Stimulated activated CD8-positive, alpha-beta memory T cell treated with anti-CD3 and anti-CD28 coated beads, Interleukin-7, amount 100 ng/mL, for 24 hours (primary cell): ENCODE results near the gene SESN3.
"Not testable (repeated sequence)": the region's sequence is repeated elsewhere in the genome, so short reads cannot be mapped to it uniquely, and the experiment has no call there.

ENCODE experiments used
- DNase-seq: peaks from one replicate; pipeline ENCODE4 v3.0.0-alpha.2; 2020; ENCODE audit warnings: low read depth

Gene SESN3

DNA sequence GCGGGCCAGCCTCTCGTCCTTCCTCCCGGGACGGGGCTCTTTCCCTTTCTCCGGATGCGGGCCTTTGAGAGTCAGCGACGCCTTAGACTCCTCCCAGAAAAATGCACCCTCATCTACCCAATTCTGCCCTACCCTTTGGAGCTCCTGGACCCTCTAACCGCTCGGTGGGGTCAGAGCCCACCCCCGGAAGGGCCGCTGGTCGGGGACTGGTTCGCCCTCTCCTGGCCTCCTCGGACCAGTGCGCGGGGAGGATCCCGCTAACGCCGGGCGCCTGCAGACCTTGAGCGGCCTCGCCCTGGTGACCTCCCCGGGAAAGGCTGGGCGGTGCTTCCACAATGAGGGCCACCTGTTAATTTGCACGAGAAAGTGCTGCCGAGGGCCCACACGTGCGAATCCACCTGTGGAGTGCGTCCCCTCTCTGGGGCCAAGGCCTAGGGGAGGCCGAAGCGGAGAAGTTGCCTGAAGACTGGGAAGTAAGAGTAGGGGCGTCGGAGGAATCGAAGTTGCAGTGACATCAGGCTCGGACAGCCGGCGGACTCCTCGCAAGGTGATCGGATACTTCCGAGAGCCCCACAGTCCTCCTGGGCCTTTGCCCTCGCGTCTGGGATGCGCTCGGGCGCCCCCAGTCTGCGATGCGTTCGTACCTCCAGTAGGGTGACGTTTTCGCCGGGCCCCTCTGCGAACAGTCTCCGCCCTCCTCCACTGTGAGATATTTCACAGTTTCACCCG lies 79.9 kb downstream of the SESN3 start:
- DNase-seq, result peak; percentile 65

DNA sequence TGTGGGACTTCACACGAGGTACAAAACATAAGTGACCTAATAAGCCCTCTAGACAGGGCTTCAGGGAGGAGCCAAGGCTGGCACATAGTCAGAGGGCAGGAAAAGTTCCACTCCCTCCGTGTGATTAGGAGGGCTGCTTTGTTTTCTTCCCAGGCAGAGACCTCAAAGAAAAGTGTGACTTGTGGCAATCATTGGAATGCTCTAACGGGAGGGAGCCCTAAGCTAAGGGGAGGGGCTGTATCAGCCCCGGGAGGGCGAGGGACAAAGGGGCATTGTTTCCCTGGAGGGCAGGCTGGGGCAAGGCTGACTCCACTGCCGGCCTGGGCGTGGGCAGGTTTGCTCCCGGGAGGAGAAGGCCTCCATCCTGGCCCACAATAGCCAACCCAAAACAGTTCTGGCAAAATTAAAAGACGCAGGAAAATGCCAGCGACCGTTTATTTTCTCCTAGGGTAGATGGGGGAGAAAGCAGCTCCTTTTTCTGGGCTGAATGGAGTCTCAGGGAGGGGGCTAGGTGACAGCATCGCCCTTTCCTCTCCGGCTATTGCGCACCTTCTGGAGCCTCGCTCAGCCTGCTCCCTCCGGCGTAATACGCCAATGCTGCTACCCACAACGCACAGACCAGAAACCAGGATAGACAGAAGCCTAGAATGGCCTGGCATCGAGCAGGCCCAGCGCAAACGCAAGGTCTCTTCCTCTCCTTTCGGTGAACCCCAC lies 81.2 kb downstream of the SESN3 start:
- no peak for DNase-seq

DNA sequence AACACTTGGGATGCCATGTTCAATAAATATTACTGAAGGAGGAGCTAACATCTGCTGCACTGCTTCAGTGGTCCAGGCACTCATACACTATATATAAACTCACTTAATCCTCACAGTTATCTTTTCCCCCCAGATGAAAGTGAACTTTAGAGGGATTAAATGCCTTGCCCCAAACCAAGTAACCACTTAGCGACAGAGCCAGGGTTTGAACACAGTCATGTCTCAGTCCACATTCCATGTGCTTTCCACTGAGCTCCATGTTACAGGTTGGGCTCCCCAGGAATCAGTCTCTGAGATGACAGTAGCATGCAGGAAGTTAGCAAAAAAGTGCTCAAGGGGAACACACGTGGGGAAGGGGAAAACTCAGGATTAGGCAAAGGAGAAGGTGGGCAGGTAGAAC lies 82.1 kb downstream of the SESN3 start:
- DNase-seq, result no peak

DNA sequence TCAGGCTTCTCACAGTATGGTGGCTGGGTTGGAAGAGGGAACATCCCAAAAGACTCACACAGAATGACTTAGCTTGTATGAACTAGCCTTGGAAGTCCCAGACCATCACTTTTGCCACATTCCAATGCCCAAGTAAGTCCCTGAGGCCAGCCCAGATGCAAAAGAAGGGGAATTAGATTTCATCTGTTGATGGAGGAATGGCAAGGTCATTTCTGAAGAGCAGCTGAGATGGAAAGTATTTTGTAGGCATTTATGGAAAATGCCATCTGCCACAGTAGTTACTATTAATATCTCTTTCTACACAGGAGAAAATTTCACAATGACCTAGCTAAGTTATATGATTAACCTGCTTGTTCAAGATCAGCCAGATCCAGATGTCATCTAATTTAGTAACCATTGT lies 82.6 kb downstream of the SESN3 start:
- no peak for DNase-seq

GRCh38 chr11:95147364-95147905 lies 83.6 kb downstream of the SESN3 start:
- DNase-seq, result no peak

DNA sequence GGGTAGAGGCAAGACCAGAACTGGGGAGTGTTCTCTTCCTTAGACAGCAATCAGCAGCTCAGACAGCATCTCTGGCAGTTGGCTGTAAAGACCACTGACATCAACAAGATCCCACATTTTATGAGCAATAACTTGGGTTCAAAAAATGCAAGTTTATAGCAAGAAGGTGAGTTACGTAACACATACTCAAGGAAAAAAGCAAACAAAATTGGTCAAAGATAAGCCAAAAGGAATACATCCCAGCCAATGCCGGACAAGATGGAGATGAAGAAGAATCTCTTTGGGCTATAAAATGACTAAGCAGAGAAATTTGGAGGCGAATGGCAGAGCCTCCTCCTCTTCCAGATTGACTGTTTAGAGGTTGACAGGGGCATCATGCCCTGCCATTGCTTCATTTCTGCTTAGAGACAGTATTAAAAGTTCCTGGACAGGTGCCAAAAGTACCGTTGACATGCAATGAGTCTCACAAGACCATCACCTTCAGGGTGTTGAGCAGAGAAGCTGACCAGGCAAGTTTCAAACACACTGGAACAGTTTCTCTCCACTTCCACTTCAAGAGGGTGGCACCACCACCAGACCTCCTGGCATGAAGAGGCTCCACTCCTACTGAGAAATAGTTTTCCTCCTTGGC lies 85.5 kb downstream of the SESN3 start:
- DNase-seq, result no peak

- no peak for DNase-seq
These were observed 86.4 kb downstream of the SESN3 start for GRCh38 chr11:95144313-95145235.

DNA sequence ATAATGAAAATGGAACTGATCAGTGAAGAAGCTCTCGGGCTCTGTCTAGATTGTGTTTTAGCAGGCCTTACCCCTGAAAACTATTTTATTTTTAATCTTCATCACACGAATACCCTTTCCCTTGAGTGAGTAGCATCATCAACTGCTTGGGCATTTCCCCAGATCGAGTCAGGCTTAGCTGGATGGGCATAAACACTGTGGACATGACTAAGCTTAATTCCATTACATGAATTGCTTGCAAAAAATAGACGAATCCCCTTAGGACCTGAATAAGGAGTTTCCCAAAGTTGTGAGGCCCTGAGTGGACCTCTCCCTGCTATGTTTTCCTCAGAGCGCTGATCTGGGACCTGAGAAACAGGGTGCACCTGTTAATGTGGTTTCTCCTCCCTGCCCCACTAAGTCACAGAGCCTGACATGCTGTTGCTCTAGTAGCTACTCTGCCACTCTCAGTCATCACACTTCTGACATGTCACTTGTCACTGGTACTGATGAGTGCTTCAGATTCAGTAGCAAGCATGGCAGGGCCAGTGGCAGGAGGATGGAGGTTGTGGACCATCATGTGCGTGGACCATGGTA lies 87.8 kb downstream of the SESN3 start:
- no peak for DNase-seq

DNA sequence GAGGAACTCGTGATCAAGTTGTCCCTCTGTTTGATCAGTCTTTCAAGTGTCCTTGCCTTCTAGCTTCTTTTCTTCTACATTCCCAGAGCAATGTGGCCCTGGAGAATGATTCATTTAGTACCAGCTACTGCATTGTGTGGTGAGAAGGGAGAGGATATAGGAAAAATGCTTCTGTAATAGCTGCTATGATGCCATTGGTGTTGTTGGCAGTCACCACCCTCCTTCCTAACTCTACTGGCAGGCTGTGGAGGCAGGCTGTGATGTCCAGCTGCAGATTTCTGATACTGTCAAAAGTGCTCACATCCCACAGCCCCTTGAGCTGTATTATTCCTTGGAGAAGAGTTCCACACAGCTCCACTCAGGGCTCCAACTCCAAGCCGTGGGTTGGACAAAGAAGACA lies 88.6 kb downstream of the SESN3 start:
- DNase-seq, result no peak

DNA sequence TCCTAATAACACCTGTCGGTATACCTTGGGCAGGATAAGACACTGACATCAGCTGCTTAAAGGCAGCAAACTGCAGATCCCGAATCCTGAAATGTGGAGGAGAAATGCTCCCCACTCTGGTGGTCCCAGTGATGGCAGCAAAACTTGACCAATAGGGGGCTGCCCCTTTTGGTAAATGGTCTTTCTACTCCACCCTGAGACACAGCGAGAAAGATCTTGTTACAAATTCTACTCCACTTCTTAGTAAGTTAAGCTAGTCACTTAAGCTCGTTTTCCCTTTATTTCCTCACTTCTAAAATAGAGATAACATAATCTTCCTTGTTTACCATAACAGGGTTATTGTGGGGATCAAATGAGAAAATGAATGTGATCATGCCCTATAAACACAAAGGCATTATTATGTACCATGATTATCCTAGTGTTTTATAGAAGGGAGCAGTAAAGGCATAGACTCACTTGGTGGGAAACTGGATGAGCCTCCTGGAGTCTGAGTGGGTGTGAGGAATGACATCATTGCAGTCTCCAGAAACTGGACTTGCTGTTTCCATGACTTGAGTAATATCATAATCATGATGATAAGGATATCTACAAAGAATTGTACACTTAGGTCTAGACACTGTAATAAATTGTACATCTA lies 90.5 kb downstream of the SESN3 start:
- no peak for DNase-seq

DNA sequence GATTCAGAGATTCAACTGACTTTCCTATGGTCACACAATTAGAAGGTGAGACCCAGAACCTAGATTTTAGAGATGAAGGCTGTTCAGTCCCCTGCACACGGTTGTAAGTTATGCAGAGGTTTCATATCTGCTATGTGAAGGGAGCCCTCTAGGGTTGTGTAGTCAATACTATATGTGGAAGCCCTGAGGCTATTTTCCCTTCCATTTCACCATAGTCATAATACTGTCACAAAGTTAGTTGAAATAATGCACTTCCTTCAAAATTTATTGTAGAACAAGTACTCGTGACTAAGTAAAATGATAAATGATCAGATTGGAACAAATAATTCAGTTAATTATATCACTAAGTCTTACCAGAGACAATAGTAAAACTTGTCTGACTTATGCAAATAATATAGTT lies 92.6 kb downstream of the SESN3 start:
- no peak for DNase-seq

DNA sequence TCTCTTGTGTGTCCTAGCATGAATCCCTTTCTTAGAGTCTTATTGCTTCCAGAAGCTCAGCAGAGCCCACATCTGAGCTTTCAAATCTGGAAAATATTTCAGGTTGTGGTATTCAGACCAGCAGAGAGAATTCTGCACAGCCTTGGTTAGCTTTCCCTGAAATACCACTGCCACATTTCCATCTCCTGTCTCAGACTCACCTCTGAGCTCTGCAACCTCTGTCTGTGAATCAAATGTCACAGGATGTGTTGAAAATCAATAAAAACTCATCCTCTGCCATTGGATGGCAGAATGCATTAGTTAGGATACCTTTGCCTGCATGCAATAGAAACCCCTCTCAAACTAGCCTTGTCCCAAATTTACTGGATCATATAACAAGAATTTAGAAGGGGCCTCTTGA lies 93.7 kb downstream of the SESN3 start:
- no peak for DNase-seq

DNA sequence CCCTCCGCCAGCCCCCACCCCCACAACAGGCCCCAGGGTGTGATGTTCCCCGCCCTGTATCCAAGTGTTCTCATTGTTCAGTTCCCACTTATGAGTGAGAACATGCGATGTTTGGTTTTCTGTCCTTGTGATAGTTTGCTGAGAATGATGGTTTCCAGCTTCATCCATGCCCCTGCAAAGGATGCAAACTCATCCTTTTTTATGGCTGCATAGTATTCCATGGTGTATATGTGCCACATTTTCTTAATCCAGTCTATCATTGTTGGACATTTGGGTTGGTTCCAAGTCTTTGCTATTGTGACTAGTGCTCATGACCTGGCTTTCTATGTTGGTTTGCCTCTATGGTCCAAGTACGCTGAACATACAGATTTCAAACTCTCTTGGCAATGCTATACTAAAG lies 94.3 kb downstream of the SESN3 start:
- not testable (repeated sequence) for DNase-seq

- no peak for DNase-seq
These were observed 95.1 kb downstream of the SESN3 start for GRCh38 chr11:95135880-95136279.

DNA sequence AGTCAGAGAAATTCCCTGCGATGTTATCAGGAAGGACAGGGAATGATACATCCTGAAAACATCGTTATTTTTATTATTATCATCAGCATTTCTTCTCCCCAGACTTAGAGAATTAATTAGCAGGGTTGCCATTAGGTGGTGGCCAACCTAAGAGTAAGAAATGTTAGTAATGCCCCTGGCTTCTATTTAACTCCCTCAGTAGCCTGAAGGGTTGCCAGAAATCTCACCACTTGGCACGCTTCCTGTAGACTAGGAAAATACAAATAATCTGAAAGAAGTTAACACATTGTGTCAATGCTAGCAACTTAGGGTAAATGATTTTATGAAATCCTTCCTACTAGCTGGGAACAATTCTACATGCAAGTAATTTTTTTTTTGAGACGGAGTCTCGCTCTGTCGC lies 95.8 kb downstream of the SESN3 start:
- no peak for DNase-seq

GRCh38 chr11:95134491-95134890 lies 96.5 kb downstream of the SESN3 start:
- DNase-seq, result no peak

- no peak for DNase-seq
These were observed 98.0 kb downstream of the SESN3 start for GRCh38 chr11:95132956-95133355.

DNA sequence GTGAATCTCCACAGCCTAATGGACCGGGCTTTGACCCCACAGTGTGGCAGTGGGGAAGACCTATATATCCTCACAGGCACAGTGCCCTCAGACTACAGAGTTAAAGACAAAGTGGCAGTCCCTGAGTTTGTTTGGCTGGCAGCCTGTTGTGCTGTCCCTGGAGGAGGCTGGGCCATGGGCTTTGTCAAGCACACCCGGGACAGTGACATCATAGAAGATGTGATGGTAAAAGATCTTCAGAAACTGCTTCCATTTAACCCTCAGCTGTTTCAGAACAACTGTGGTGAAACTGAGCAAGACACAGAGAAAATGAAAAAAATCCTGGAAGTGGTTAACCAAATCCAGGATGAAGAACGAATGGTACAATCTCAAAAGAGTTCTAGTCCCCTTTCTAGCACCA lies 102.4 kb downstream of the SESN3 start:
- no peak for DNase-seq

GRCh38 chr11:95123556-95123955 lies 107.4 kb downstream of the SESN3 start:
- DNase-seq, result no peak

GRCh38 chr11:95121698-95122097 lies 109.3 kb downstream of the SESN3 start:
- DNase-seq, result no peak
